SK-MEL-5 (cell line): ENCODE results near the gene GALNT18. TPM values are rescaled to one million over a fixed set of nuclear protein-coding genes. Genes with fewer than 3 reads are reported as not detected.
"Not testable (repeated sequence)": the region's sequence is repeated elsewhere in the genome, so short reads cannot be mapped to it uniquely, and the experiment has no call there.

ENCODE experiments used
- DNase-seq: peaks from one replicate; pipeline ENCODE4 v3.0.0-alpha.2; 2016; ENCODE audit warnings: low read depth, low spot score
- in situ Hi-C: cut with HindIII; loops from 2 replicates; pipeline ENCODE4 v1.10.0; 2016; ENCODE audit warnings: low sequenced_read_pairs, high pct_unique_total_duplicates, low pct_unique_long_range_greater_than_20kb
- total RNA-seq: library from RNA; depleted of rRNA; stranded (reverse); fragments of >200 nt; shearing (Covaris generic); gene quantifications from 2 replicates; pipeline ENCODE4 v1.2.3, GENCODE V29; 2014

Gene GALNT18
- total RNA-seq, 1 experiment from 2014 or later = 3.4 TPM

DNA sequence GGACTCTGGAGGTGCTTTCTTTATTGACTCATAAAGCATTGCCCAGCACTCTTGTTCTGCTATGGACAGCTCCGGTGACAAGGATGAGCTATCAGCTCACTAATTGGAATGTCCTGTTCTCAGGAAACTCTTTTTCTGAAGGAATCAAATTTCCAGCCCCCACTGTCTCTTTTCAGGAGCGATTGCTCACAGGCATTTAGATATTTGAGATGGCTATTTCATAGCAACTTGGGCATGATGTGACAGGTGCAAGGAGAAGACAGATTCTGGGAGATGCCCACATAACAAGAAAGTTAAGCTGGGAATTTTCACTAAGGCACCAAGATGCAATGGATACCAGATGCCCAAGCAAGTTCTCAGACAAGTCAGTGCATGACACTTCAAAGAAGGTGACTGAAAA is 145.3 kb downstream of the GALNT18 start:
- no peak for DNase-seq
- in situ Hi-C loops = no loop called here

DNA sequence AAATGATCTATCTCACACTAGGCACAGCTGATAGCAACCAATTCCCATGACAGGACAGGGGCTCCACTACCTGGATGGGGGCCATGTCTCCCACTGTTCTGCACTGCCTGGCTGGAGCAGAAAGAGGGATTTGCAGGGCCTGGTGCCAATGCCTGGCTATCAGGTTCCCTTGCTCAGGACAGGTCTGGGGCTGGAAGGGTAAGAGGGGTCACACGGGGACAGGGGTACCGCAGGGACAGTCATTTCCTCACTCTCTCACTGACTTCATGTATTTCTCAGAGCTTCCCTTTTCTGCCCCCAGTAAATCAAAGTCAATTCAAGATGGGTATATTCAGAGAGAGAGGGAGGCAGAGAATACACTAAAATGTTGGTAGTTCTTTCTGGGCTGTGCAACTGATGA is 149.7 kb downstream of the GALNT18 start:
- in situ Hi-C loops = no loop called here
- DNase-seq = no peak

DNA sequence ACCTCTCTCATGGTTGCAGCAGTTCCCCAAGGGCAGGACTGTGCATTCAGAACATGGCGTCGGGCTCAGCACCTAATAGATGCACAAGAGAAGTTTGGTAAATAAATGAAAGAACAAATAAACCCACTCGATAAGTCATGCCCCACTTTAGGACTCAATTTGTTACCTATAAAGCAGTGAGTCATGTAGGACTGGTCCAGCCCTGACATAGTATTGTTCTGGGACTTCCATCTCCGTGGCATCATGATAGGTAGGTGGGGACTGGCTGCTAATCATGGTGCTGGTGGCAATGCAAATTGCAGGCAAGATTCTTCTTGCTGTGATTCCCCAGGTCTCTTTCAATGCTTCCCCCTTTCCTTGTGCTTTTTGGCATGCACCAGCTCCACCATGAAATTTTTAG is 150.6 kb downstream of the GALNT18 start:
- DNase-seq = no peak
- in situ Hi-C loops = no loop called here

DNA sequence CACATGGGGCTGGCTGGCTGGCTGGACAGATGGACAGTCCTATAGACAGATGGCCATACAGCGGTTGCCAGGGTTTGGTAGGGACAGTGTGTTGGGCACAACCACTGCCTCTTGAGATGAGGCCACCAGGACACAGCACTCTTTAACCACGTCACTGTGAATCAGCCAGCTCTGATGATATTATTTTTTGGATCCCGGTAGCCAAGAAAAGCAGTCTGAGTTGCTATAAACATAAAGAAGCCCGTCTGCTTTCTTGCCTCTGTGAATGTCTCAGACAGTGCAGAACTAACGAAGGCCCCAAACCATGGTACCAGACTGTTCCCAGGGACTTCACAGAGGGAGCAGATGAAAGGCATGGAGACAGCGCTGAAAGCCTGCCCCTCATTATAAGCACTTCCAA is 152.9 kb downstream of the GALNT18 start:
- DNase-seq = no peak
- in situ Hi-C loops = no loop called here

DNA sequence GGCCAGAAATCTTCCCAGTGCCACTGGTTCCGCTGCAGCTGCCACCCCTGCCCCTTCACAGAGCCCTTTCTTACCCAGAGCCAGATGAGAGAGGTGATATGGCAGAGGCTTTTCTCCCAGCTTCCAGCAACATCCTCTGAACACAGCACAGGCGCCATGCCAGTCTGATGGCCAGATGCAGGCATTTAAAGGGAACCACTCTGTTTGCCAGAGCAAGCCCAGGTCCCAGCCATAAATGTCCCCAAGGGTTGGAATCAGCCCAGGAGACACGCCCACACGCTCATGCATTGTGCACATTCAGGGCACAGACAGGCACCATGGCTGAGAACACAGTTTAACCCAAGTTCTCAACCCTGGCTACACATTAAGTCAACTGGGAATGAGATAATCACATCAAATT is 154.5 kb downstream of the GALNT18 start:
- in situ Hi-C loops = no loop called here
- no peak for DNase-seq

DNA sequence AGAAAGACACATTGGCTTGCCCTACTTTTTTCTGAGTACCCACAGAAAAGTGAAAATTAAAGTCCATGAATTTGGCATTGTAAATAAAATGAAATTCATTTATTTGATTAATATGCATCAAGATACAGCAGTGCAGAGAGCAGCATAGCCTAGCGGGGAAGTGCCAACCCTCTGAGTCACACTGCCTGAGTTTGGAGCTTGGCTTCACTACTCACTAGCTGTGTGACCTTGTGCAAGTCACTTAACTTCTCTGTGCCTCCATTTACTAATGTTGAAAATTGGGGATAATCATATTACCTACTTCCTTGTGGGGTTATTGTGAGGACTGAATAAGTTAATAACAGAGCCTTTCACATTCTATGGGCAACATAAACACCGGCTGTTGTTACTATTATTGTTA is 157.2 kb downstream of the GALNT18 start:
- no peak for DNase-seq
- in situ Hi-C loops = no loop called here

DNA sequence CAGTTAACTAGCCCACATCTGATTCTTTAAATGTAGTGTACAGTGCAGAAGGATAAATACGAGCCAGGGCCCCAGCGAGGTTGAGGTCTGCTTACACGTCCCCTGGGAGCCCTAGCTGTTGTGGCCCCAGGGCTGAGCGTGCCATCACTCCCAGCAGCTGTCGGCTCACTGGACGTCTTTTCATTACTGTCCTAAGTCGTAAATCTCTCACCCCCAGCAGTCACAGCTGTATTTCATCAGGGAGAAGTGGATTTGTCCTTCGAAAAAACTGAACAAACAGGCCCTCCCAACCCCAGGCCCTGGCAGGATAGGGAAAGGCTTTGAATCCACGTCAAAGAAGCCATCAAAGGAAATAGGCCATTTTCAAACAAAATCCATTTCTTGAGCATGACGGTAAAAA is 158.4 kb downstream of the GALNT18 start:
- in situ Hi-C loops = no loop called here
- peak; percentile 79 for DNase-seq

DNA sequence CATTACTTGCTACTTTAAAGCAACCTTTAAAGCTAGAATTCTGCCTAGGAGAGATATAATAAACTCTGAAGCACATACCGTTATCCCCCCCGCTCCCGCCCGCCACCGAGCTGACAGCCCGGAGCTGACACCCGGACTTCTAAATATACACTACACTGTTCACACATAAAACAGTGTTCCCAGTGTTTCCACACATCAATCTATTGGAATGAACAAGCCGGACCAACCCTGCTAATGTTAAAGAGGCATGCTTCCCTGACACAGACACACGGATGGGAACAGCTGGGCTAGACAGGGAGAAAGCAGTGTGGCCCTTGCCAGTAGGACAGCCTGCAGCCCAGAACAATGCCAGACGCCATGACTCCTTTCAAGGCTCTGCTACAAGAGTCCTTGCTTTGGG is 160.3 kb downstream of the GALNT18 start:
- DNase-seq = no peak
- in situ Hi-C loops = no loop called here

DNA sequence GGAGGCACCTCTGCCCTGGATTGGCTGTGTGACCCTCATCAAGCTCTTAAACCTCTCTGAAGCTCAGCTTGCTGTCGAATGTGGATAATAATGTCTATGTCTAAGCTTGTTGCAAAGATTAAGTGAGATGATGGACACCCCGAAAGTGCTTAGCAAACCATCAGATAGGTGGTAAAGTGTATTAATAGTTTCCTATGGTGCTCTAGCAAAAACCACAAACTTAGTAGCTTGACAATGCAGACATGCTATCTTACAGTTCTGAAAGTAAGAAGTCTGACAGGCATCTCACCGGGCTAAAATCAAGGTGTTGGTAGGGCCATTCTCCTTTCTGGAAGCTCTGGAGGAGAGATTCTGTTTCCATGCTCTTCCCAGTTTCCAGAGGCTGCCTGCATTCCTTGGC is 162.2 kb downstream of the GALNT18 start:
- DNase-seq = no peak
- in situ Hi-C loops = no loop called here

DNA sequence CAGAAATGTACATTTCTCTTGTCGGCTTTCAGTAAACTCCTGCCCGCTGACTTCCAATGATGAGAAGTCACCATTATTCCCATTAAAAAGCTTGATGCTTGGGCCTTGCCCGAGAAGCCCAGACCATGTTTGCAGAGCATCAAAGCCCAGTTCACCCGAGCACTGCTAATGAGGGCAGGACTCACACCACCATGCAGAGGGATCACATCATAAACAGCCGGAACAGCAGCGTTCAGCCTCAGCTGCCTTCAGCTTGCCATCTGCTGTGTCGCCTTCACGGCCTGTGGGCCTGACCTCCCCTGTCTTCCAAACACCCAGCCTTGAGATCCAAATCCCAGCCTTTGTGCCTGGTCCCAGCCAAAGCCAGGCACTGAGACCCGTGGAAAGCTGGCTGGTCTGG is 163.3 kb downstream of the GALNT18 start:
- in situ Hi-C loops = no loop called here
- no peak for DNase-seq

DNA sequence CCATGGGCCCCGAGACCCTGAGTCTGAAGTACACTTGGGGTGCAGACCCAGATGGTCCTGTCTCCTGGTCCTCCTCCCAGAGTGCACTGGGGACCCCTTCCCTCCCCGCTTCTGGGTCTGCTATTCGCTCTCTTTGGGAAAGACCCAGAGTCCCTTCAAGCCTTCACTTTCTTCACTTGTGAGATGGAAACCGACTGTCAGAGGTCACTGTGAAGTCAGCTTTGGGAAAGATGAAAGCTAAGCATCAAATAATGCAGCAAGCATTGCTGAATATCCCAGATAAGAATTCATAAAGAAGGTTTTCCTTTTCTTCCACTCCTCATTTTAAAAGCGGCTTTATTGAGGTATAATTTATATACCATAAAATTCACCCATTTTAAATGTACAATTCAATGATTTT is 163.8 kb downstream of the GALNT18 start:
- in situ Hi-C loops = no loop called here
- DNase-seq = no peak

DNA sequence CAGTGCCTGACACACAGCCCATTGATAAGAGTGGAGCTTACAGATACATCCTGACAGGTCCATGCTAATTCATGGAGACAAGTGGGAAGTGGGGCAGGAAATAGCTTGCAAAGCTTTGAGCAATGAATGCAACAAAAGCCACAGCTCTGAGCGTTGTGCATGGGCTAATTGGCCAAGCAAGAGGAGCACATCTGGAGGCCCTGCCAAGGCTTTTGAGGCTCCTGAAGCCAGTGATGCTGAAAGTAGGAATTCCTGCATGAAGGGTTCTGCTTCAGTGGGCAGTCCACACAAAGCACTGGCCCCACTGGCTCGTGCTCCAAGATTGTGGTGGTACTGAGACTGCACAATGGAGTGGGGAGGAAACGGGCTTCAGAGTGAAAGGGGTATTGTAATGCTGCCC is 164.9 kb downstream of the GALNT18 start:
- in situ Hi-C loops = no loop called here

DNA sequence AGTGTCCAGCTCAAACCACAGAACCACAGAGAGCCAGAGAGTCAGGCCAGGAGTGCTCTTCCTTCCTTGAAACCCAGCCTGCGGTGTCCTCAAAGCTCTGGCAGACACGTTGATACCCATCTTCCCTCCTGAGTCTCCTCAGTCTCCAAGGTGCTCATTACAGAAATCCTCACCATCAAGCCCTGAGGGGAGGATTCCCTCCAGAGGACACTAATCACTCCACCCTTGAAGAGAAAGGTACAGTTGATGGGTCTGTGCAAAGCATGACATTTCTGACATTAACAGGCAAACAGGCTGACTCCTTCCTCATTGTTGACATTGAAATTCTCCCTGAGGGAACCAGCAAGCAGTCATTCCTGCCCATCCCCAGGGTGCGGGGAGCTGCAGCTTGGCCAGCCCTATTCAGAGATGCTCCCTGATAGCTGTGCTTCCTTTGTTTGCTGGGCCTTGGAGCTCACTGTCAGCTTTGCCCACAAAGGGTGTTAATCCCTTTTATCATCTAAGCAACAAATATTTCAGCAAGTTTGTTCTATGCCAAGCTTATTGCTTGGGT is 167.1 kb downstream of the GALNT18 start:
- no peak for DNase-seq
- in situ Hi-C loops = no loop called here

More for the DNA sequence above, 164.9 kb downstream of the GALNT18 start:
- no peak for DNase-seq

DNA sequence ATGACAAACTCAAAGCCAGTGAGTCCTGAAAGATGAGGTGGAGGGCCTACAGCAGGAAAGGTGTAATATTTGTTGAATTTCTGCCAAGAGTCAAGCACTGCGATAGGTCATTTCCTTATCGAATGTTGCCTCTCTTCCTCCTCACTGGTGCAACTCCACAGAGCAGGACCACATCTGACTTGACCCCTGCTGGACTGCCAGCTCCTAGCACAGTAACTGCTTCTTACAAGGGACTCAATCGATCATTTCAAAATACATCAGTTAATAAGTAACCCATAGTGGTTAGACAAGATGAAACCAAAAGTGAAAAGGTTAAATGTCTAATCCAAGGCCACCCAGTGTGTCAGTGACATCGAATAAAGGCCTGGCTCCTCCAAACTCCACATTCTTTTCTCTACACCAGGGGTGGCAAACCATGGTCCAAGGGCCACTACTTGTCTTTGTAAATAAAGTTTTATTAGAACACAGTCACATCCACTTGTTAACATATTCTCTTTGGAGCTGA is 170.3 kb downstream of the GALNT18 start:
- in situ Hi-C loops = no loop called here
- no peak for DNase-seq

DNA sequence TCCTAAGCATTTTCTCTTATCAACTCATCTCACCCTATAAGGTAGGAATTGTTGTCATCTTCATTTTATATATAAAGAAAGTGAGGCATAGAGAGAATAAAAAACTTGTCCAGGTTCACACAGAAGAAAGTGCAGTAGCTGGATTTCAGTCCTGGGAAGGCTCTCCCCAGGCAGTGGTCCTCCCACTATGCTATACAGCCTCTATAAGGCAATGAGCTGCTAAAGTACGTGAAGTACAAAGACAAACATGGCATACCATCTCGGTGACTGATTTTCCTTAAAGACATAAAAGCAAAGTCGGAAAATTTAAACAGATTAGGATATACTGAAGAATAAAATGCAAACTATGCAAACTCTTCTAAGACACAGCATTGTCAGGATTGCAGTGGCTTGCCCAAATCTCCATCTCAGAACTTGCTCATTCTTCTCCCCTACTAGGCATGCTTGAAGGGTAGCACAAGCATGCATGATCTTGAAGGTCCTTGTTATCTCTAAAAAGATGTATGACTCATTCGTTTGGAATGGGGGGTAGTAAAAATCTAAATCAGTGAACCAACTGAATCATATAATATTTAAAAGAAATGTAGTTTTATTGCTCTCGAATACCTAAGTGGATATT is 171.0 kb downstream of the GALNT18 start:
- no peak for DNase-seq
- in situ Hi-C loops = no loop called here

DNA sequence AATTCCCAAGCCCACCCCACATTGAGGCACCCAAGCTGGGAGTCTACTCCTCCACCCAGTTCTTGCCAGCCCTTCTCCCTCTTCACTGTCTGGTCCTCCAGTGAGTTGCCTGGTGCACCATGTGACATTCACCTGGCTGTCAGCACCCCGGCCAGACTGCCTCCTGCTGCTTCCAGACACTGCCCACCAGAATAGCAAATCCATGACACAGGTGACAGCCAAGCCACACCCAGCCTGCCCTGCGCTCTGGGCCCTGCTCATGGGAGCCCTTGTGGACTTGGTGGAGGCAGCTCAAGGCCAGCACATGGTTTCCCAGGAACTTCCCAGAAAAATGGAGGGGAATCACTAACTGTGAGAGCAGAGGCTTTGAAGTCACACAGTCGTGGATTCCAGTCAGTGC is 172.5 kb downstream of the GALNT18 start:
- no peak for DNase-seq
- in situ Hi-C loops = no loop called here

DNA sequence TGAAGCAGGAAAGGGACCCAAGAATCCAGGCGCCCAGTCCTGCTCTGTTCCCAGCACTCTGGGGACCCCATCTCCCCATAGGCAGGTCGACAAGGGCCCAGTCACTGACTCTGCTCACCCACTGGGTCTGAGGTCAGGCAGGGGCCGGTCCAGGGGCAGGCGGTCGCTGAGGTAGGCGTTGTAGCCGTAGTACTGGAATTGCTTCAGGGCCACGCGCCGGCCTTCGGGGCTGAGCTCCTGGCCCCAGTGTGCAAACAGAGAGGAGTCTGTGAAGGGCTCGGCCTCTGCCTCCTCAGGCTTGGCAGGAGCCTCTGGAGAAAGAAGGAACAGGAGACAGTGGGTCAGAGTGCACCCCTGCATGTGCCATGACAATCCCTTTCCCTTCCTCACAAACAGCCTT is 173.2 kb downstream of the GALNT18 start:
- no peak for DNase-seq
- in situ Hi-C loops = no loop called here

DNA sequence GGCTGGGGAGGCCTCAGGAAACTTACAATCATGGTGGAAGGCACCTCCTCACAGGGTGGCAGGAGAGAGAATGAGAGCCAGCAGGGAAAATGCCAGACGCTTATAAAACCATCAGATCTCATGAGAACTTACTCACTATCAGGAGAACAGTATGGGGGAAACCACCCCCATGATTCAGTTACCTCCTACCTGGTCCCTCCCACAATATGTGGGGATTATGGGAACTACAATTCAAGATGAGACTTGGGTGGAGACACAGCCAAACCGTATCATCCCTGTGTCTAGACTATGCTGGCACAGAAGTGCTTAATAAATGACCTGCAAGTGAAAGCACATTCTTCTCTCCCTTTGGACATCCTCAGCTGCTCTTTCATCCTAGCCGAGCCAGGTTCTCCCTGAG is 174.2 kb downstream of the GALNT18 start:
- DNase-seq, in situ Hi-C loops: not testable (repeated sequence)

DNA sequence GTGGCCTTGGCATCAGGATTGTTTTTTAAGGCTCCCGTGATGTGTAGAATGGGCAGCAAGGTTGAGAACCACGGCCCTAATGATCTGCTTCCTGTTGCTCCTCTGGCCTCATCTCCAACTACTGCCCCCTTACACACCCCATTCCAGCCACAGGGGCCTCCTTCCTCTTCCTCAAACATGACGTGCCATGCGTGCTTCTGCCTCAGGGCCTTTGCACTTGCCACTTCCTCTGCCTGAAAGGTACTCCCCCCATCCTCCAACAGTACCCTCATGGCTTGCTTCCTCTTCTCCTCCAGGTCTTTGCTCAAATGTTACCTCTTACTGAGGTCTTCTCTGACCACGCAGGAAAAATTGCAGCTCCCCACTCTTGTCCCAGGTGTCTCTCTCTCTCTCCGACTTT is 174.8 kb downstream of the GALNT18 start:
- in situ Hi-C loops = no loop called here
- DNase-seq = no peak

DNA sequence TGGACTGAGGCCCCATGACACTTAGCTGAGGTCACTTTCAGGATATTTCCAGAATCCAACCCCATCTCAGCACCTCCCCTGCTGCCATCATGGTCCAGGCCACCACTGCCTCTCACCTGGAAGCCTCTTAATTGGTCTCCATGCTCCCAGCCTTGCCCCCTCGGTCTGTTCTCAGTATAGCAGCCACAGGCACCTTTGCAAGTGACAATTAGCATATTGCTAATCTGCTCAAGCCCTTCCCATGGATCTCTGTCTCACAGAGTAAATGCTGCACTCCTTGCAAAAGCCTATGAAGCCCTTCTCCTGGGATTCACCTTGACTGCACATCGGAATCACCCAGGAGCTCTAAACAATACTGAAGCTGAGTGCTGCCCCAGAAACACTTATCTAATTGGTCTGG is 175.2 kb downstream of the GALNT18 start:
- in situ Hi-C loops = no loop called here
- DNase-seq = no peak
